MV-4-11 (cell line): ENCODE data around the gene OR52W1.

Experiments
- DNase-seq: peaks from one replicate; lab custom pipeline; 2025; lab: John Stamatoyannopoulos, UW

Gene OR52W1

GRCh38 chr11:6199174-6199810 is at the start of gene OR52W1:
Gene OR52W1 (plus strand): TSS chr11:6199224. CDS start chr11:6199224, 0 bp downstream.
- no peak for DNase-seq

GRCh38 chr11:6151117-6151516 is 47.9 kb upstream of the OR52W1 start:
- no peak for DNase-seq

GRCh38 chr11:6152126-6152525 is 46.9 kb upstream of the OR52W1 start:
- DNase-seq, result no peak

GRCh38 chr11:6156628-6157359 is 42.2 kb upstream of the OR52W1 start:
- peak; percentile 60 for DNase-seq

GRCh38 chr11:6170226-6170625 is 28.8 kb upstream of the OR52W1 start, which contains the start of gene OR52B2:
Gene OR52B2 (minus strand): TSS chr11:6170326. CDS start chr11:6170326, 0 bp downstream.
- no peak for DNase-seq

GRCh38 chr11:6175440-6175839 is 23.6 kb upstream of the OR52W1 start:
- DNase-seq, result no peak

GRCh38 chr11:6191742-6192141 is 7.3 kb upstream of the OR52W1 start:
- DNase-seq, result peak; percentile 66

- DNase-seq, result peak; percentile 75
Observed at GRCh38 chr11:6194065-6194581, 4.9 kb upstream of the OR52W1 start.

- DNase-seq, result peak; percentile 77
Observed at GRCh38 chr11:6196396-6196795, 2.6 kb upstream of the OR52W1 start.

- DNase-seq, result peak; percentile 25
Observed at GRCh38 chr11:6197466-6198200, 1.4 kb upstream of the OR52W1 start.

GRCh38 chr11:6200975-6201374 is 2.0 kb downstream of the OR52W1 start:
- DNase-seq, result peak; percentile 99

- peak; percentile 84 for DNase-seq
Observed at GRCh38 chr11:6201481-6201880, 2.5 kb downstream of the OR52W1 start.

- no peak for DNase-seq
Observed at GRCh38 chr11:6202041-6202440, 3.0 kb downstream of the OR52W1 start.

GRCh38 chr11:6203327-6203726 is 4.3 kb downstream of the OR52W1 start:
- DNase-seq, result peak; percentile 73

GRCh38 chr11:6204706-6205105 is 5.7 kb downstream of the OR52W1 start:
- DNase-seq, result peak; percentile 95

GRCh38 chr11:6205366-6205765 is 6.3 kb downstream of the OR52W1 start, which contains the start of gene C11orf42:
Gene C11orf42 (plus strand): TSS chr11:6205557. CDS start chr11:6205616, 59 bp downstream.
- no peak for DNase-seq

GRCh38 chr11:6206456-6207180 is 7.6 kb downstream of the OR52W1 start:
- DNase-seq, result no peak

- no peak for DNase-seq
Observed at GRCh38 chr11:6209801-6210200, 10.8 kb downstream of the OR52W1 start.

- DNase-seq, result no peak
Observed at GRCh38 chr11:6210274-6210955, 11.4 kb downstream of the OR52W1 start.

- no peak for DNase-seq
Observed at GRCh38 chr11:6214530-6214929, 15.5 kb downstream of the OR52W1 start.

GRCh38 chr11:6216501-6216900 is 17.5 kb downstream of the OR52W1 start:
- no peak for DNase-seq
